Medulla oblongata (tissue), 1 donor: ENCODE results near the gene ZDHHC7.
"Not testable (repeated sequence)": the region's sequence is repeated elsewhere in the genome, so short reads cannot be mapped to it uniquely, and the experiment has no call there.

Experiments
- DNase-seq: peaks from one replicate; pipeline ENCODE4 v3.0.0-alpha.2; 2015; ENCODE audit errors: extremely low spot score

ZDHHC7 gene

DNA sequence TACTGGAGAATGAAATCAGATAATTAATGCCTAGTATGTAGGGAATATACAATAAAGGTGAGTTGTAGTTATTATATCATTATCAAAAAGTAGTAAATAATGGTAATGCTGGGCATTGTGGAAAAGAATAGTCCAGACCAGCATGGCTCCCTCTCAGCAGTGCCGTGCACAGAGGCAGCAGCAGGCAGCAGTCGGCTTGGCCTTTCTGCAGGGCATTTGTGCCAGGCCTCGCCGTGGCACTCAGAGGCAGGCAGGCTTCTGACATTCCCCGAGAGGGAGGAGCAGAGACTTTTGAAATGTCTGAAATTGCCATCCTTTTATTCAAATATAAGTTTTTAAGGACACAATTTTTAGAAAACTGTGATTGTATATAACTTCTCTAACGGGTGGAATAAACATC lies 31.3 kb upstream of the ZDHHC7 start:
- peak; percentile 40 for DNase-seq

DNA sequence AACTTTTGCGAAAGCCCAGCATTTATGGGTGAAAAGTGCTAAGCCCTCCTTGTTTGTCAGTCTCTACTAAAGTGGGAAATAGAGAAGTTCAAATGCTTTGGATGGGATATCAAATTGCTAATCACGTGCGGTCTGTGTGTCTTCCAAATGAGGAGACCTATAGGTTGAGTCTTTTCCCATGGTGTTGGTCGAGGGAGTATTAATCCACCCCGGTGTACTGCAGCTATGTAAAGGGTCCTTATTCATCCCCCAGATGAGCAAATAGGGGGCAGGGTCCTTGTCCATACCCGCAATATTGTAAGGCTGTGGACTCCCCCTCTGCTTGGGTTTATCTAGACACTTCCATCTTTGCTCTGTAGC lies 30.8 kb upstream of the ZDHHC7 start:
- DNase-seq, result no peak

DNA sequence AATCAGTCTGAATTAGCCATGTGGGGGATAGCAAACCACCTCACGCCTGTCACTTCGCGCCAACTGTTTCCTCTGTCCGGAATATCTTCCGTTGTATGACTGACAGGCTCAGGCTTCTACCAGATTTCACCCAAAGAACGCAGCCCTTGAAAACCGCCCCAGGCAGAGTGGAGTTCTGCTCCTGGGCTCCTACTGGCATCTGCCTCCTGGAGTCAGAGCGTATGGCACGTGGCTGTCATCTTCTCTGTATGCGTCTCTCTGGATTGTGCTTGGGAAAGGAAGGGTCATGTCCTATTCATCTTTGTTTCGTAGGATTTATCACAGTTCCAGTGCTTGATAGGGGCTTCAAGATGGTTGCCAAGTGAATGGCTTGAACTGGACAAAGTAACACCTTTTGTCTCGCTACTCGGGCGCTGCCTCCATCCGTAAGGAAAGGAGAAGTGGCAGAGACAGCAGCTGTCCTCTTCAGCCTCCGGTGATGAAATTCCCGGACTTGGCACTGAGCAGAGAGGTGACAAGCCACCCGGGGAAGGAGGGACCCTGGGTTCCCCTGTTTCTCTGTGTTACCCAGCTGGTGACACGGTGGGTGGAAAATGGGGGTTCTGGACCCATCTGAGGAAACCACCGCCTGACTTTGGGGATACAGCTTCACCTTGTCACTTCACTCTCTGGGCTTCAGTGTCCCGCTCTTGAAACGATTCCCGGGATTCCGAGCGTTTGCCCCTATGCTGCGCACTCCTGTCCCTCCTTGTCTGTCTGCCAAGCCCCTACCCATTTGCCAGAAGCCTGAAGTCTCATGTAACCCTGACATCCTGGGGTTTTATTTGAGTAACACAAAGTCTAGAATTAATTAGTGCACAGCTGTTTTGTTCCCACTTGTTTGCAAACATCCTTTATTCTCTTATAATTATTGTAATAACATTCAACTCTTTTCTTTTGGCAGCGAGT lies 30.2 kb upstream of the ZDHHC7 start:
- no peak for DNase-seq

DNA sequence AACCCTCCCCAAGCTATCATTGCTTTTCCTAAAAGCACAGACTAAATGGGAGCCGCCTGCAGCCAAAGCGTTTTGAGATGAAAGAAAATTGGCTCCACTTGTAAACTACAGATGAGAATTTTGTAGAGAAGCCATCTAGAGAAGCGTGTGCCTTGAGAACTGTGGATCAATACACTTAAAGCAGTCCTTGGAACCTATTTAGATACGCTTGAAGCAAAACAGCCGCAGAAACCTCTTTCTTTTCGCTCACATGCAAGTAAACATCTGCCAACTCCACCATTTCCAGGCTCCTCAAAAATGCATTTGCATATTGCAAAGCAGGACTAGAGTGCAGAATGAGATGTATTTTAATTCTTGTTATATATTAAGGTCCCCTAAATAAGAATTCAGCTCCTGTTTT lies 29.4 kb upstream of the ZDHHC7 start:
- DNase-seq, result no peak

DNA sequence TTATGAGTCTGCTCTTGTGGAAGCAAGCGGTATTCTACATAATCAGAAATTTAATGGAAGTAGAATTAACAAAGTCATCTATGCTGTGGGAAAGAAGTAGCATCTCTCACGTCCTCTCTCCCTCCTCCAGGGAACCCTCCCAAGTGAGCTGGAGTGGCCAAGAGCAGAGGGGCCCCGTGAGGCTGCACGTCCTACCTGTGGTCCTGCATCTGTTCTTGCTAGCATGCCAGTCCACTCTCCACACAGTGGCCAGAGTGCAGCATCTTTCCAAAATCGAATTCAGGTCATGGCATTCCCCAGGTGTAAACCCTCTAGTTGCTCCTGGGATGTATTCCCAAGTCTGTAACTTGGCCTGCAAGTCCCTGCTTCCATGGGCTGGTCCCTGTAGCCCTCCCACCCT lies 26.4 kb upstream of the ZDHHC7 start:
- no peak for DNase-seq

DNA sequence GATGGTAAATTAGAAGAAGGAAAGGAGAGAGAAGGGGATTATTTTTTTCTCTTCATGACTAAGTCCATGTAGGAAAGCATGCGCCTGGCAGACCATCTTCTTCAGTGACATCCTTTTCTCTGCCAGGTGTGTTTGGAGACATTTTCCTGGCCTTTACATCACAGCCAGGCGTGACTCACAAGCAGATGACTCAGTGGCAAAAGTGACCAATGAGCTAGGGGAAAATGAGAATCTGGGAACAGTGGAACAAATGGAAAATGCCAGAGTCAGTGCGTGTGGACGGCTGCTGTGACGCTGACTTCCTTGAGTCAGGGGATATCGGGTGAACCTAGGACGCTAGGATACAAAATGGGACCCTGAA lies 25.7 kb upstream of the ZDHHC7 start:
- no peak for DNase-seq

DNA sequence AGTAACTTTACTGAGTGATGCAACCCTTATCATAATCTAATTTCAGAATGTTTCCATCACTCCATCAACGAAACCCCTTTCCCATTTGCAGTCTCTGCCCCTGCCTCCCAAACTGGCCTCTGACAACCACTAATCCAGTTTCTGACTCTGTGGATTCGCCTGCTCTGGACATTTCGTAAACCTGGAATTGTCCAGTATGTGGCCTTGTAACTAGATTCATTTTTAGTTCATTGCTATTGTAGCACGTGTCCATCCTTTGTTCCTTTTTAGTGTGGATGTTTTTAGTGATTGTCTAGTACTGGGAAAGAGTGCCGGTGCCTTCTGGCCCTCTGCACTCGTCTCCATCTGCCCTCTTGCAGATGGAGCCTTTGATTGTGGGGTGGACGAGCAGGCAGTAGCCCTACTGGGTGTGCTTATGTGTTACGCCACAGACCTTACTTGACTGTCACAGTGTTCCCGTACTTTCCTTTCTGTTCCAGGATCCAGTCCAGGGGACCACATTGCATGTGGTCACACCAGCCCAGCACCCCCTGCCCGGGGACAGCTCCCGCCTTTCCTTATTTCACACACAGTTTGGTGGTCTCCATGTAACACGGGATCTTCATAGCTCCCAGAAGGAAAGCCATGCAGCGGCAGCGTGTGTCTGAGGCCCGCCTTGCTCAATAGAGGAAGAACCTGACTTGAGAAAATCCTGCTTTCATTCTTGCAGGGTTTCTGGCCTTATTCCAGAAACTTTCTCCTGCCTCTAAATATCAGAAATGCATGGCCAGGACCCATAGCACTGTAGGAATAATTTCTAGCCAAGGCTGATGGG lies 25.1 kb upstream of the ZDHHC7 start:
- DNase-seq, result peak; percentile 56

DNA sequence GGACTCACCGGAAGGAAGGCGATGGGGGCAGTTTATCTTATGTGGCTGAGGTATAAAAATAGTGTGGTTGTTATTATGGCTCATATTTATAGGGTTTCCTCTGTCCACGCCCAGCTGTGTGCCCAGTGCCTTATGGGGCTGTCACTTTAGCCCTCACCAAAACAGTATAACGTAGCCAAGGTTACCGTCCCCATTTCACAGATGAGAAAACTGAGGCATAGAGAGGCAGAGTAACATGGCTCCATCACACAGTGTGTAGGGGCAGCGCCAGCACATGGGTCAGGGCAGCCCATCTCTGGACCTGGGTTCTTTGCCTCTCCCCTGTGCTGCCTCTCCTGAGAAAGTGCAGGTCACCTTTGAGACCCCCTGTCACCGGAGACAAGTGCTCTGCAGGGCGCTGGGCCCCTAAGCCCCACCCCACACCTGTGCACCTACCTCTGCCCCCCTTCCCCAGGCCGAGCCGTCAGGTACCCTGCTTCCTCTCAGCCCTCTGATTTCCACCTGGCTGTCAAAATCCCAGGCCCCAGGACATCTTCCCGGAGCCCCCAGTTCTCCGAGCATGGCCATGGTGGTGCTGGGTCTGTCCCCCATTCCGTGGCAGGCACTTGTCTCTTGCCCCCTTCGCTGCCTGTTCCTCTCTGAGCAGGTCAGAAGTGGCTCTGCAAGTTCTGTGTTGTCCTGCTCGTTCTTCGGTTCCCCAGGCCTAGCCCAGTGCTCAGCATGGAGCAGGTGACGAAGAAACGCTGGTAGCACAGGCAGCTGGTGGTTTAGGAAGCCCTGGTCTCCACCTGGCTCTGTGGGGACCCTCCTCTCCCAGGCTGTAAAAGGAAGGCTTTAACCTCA lies 23.5 kb upstream of the ZDHHC7 start:
- no peak for DNase-seq

DNA sequence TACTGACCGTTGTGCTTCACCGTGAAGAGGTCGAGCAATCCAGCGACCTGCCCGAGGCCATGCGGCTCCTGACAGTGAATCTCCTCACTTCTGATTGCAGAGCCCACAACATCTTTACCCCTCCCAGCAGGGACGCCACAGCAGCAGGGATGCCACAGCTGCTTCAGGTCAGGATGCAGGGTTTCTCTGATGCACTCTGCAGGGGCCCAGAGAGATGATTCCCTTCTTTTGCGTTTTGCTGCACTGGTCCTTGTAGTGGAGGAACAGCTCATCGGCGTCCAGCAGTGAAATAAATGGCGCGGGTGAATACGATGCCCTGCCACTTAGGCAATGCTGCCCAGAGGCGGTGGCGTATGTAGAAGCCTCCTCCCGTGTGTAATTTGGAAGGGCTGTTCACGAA lies 21.8 kb upstream of the ZDHHC7 start:
- DNase-seq, result no peak

DNA sequence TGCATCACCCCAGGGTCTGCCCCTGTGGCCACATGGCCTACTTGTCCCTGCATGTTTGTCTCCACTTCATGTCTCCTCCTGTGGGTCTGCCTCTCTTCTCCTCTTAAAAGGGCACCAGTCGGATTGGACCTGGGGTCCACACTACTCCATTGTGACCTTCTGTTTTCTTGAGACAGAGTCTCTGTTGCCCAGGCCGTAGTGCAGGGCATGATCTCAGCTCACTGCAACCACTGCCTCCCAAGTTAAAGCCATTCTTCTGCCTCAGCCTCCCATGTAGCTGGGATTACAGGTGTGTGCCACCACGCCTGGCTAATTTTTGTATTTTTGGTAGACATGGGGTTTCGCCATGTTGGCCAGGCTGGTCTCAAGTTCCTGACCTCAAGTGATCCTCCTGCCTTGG lies 20.9 kb upstream of the ZDHHC7 start:
- not testable (repeated sequence) for DNase-seq

DNA sequence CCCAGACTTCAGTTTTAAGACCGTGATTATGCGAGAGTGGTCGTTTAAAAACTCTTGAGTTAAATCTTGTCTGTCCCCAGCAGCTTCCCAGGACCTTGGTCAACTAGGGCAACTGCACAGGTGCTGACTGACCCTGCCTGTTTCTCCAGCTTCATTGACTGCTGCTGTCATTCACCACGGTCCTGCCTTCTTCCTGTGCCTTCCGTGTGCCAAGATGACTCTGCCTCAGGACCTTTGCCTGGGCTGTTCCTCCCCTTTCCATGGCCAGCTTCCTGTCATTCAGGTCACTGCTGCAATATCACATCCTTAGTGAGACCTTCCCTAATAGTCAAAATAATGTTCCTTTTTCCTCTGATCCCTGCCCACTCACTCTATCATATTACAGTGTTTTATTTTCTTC lies 20.1 kb upstream of the ZDHHC7 start:
- no peak for DNase-seq

DNA sequence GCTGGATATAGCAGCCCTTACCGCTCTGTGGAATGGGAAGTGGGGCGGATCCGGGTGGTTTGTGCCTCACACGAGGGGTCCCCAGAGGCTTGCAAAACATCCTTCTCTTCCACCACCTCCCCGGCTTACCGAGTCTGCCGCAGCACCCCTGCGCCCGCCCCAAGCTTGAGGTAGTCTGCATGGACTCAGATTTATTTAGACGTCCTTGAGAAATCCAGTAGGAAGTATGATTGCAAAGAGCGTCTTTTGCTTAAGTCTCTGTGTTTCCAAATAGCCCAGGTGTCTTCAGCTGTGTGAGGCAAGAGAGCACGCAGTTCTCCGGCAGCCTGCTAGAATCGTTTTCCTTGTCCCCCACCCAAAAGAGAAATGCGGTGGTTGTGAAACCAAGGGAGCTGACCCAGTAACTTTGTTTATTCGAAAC lies 18.7 kb upstream of the ZDHHC7 start:
- no peak for DNase-seq

DNA sequence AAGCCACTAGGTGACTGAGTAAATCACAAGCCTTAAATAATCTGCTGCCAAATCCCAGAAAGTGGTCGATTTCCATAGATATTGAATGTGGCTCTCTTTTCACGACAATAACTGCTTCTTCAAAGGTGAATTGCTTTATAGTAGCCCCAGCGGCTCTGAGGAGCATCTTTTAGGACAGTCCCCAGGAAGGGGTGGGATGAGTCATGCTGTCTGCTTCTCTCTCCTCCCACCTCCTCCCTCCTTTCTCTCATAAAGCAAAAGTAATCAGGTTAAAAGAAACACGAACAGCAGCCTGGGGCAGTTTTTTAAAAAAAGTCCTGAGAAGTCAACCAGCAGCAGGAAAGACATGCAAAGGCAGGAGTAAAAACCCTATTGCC lies 18.1 kb upstream of the ZDHHC7 start:
- DNase-seq, result no peak

DNA sequence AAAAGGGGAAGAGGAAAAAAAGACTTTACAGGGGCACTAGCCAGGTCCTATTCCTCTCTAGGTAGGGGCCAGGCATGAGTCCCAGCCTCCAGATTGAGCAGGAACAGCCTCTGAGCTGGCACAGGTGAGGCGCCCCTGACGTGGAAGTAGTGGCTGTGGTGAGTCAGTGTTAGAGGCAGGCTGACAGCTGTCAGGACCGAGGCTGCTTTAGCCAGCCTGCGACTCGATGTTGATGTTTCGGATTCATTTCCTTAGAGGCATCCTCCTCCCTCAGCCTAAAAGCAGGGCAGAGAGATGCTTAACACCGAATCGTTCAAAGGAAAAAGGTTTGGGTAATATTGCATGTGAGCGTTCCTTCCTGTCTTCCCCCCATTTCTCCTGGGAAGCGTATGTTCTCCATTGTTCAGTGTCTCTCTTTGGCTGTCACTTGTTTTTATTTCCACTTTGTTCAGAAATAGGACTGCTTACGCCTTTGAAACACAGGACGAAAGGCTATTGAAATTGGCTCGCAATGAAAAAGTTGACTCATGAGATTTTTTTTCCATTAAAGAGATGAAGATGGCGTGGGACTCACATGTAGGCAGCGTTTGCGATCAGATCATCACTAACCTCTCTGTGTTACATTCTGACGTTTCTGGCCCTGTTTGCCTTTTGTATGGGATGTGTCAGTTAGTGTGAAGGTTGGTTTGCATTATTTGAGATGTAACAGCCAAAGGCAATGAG lies 17.5 kb upstream of the ZDHHC7 start:
- peak; percentile 45 for DNase-seq

DNA sequence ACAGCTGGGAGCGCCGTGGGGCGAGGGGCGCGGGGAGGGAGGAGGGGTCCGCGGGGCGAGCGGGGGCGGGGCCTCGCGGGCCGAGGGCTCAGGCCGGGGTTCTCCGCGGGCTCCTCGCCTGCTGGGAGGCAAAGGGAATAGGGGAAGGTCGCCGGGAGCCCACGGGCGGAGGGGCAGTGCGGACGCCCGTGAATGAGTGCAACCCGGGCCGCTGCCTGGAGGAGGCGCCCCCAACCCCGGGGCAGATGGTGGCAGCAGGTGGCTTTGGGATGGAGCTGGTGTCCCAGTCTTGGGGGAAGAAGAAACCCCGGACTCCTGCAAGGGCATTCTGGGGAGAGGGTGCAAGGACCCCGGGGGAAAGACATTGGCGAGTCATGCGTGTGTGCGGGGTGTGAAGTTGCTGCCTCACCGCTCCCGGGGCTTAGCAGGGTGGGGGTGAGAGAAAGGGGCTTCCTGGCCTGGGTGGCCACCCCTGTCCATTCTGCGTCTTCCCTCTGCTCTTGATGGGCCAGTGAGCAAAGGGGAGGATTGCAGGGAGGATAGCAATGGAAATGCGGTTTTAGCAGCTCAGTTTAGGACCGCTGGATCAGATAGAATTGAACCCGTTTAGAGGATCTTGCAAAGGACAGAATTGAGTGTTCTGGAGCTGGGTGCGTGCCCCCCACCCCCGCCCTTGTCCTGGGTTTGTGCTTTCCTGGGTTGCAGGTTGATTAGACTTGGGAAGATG lies 16.8 kb upstream of the ZDHHC7 start:
- DNase-seq, result peak; percentile 18

DNA sequence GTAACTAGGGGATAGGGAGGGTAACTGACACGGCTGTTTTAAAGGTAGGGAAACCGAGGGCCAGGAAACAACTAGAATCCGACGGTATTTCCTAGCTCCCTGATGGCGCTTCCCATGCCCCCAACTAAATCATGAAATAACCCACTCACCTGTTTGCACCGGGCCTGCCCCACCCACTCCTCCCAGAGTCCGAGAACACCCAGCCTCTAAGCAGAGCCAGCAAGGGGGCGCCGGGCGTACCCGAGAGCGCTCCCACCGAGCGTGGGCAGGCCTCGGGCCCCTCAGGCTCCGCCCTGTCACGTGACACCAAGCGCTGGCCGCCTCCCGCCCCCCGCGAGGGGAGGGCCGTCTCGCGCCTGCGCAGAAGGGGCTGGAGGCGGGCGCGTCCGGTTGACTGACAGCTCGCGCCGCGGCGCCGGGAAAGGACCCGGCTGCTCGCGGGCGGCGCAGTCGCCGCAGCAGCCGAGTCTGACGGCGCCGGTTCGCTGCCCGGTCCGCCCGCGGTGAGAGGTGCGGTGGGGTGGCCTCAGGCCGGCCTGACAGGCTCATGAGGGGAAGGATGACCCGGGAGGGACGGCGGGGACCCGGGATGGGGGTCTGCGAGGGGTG lies 16.1 kb upstream of the ZDHHC7 start, which contains the start of gene KIAA0513:
KIAA0513 (plus strand) TSS at position 447 of the 609 bp plus-strand sequence. CDS start 39,277 bp downstream, outside the sequence.
- peak; percentile 98 for DNase-seq

DNA sequence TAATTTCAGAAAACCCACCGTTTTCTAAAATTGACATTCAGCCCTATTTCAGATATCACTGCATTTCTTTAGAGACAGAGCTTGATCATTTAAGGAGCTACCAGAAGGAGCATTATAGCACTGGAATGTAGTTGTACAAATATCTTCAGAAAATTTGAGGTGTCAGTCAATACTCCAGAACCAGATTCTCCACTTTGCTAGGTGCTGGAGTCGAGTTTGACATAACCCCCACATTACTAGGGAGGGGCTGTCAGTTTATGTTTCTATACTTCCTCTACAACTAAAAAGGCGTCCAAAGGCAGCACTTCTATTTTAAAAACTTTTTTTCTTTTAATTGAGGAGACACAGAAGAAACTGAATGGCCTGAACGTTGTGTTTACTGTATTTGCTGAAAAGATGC lies 15.4 kb upstream of the ZDHHC7 start:
- no peak for DNase-seq

DNA sequence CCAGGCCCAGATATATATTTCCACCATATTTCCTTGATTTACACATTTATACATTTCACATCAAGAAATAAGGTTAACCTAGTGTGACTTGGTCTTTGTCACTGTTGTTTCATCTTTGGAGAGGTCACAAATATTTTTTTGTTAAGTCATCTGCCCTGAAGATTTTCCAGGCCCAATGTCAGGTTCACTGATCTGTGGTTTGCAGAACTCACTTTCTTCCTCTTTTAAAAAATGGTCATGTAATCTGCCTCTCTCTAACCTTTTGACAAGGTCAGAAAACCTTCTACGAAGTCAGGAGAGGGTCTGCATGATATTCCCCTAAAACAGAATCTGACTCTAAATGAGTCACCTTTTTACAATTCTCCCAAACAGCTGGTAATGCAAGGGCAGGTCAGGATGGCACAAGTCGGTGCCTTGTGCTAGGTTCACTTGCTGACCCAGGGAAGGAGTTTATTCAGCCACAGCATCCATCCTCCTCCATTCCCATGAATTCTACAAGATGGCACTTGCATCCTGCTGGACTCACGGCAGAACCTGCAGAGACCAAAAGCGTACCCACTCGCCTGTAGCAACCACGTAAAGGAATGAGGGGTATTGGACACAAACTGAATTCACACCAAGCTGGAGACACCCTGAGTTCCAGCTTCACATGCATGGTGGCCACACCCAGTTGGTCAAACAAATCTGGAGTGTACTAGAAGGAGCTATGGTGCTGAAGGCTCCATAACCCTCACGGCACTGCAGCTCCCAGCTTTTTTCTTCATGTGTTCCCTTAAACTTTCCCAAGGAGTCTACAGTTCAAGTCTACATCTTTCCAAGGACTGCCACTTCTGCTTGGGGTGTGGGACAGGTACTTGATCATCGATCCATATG lies 14.7 kb upstream of the ZDHHC7 start:
- peak; percentile 23 for DNase-seq

DNA sequence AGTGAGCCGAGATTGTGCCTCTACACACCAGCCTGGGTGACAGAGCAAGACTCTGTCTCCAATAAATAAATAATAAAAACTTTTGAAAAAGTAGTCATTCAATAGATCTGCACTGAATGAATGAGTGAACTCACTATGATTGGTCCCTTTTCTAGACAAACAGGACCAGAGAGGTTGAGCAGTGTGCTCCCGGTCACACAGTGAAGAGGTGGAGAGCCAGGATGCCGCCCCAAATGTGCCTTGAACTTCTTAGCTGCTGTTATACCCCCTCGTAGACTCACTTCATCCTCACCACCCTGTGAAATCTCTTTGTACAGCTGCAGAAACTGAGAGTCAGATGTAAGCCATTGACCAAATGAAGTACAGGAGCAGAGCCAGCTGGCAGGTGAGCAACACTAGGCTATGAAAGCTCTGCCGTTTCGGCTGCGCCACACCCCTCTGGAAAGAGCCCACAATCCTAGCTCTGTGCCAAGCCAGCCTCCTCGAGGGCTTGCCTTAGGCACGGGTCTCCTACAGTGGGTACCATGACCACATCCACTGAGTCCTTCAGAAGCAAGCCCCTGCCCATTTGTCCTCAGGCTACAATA lies 8.4 kb upstream of the ZDHHC7 start:
- no peak for DNase-seq
